HG03039 (cell line): ENCODE measurements around the gene CNKSR1.

Experiments
- ATAC-seq: cut with Tn5 transposase; IDR thresholded peaks from one replicate; pipeline ENCODE4 v1.9.1; 2021; ENCODE audit warnings: mild to moderate bottlenecking, moderate library complexity; ENCODE audit not compliant: unreplicated experiment

The CNKSR1 gene

GRCh38 chr1:26182383-26182696 lies 5.0 kb downstream of the CNKSR1 start:
- no peak for ATAC-seq

DNA sequence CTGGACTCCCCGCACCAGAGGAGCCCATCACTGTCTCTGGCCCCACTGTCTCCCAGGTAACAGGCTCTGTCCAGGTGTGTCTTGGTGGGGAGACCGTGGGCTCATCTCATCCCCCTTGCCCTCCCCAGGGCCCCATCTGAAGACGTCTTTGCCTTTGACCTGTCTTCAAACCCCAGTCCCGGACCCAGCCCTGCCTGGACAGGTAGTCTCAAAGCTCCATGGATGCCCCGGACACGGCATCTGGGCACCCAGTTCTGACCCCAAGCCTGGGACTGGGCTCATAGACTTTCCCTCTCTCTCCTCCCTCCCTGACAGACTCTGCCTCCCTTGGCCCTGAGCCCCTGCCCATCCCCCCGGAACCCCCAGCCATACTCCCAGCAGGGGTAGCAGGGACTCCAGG lies 6.8 kb downstream of the CNKSR1 start:
- no peak for ATAC-seq

GRCh38 chr1:26184883-26185282 lies 7.6 kb downstream of the CNKSR1 start:
- ATAC-seq, result no peak

DNA sequence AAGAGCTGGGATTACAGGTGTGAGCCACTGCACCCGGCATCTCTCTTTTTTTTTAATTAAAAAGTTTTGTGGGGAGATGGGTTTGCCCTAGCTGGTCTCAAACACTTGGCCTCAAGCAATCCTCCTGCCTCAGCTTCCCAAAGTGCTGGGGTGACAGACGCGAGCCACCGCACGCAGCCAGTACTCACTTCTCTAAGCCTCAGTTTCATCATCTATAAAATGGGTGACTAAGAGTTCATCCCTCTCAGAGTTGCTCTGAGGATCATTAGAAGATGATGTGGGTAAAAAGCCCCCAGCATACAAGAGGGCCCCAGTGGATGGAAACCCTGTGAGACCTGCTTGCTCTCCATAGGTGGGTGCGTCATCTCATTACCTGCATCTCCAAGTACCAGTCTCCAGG lies 10.6 kb downstream of the CNKSR1 start:
- ATAC-seq, result no peak

- no peak for ATAC-seq
Observed at GRCh38 chr1:26188477-26188876, 11.2 kb downstream of the CNKSR1 start.

DNA sequence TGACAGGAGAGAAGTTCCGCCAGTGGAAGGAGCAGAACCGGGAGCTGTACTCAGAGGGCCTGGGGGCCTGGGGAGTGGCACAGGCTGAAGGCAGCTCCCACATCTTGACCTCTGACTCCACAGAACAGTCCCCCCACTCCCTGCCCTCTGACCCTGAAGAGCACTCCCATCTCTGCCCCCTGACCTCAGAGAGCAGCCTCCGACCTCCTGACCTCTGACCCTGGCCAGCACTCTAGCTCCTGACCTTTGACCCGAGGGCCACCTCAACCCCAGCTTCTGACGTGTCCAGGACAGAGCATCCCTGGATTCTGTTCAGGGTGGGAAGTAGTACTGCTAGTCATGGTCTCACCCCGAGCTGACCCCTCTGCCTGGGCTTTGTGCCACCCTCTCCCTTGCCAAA lies 12.0 kb downstream of the CNKSR1 start:
- no peak for ATAC-seq

DNA sequence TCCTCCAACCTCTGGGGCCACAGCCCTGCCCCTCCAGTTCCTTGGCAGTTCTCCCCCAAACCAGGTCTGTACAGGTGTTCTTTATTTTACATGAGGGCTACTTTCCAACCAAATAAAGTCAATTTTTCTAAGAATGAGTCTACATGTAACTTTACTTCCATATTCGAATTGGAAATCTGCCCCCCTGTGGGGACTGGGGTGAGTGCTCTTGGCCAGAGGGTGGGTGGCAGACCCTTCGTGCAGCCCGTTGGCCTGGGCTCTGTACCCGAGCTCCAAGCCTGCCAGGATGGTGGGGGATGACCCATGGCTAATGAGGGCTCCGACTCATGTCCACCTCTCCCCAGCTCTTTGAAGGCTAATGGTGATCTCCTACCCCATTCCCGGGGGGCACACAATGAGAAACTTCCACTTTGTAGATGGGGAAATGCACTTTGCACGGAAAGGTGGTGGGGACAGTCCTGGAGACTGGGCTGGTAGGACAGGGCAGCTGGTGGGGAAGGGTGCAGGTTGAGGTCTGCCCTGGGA lies 12.5 kb downstream of the CNKSR1 start:
- ATAC-seq, result no peak

- ATAC-seq, result no peak
Observed at GRCh38 chr1:26190373-26190987, 13.2 kb downstream of the CNKSR1 start, which contains the start of gene CATSPER4. TSS of gene CATSPER4 (plus strand) at chr1:26190602. CDS start at chr1:26190628, 26 bp downstream.

DNA sequence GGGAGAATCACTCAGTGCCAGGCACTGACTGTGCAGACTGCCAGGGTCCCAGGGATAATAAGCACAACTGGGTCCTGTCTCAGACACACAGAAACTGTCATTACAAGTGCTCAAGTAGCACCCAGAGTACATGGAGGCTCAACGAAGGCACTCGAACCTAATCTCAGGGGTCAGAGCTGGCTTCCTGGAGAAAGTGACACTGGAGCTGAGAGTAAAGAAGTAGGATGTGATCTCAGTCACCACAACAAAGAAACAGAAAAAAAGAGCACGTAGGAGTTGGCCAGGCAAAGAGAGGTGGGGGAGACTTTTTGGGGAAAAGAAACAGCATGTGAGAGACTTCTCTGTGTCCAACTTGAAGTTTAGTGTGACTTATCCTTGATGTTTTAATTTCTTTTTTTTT lies 14.4 kb downstream of the CNKSR1 start:
- no peak for ATAC-seq

DNA sequence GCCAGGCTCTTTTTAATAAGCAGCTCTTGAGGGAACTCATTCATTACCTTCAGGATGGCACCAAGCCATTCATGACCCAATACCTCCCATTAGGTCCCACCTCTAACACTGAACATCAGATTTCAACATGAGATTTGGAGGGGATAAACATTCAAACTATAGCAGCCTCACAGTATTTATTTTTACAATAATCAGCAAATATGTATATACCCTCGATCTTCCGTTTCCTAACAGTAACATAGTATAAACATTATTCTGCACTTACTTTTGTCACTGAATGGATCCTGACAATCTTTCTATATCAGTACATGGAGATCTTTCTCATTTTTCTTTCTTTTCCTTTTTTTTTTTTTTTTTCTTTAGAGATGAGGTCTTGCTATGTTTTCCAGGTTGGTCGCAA lies 18.5 kb downstream of the CNKSR1 start:
- no peak for ATAC-seq

GRCh38 chr1:26197301-26197700 lies 20.0 kb downstream of the CNKSR1 start:
- ATAC-seq, result no peak

DNA sequence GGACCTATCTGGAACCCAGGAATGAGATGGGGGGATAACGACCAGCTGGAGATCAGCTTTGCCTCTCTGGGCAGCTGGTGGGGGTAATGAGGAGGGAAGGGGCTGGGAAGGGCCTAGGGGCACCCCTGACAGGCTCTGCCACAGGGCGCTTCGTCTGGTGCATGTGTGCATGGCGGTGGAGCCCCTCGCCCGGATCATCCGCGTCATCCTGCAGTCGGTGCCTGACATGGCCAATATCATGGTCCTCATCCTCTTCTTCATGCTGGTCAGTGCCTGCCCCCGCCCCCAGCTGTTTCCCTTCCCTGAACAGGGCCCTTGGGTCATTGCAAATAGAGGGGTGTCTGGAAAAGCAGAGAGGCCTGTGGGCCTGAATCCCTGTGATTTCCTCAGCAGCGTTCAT lies 20.5 kb downstream of the CNKSR1 start:
- ATAC-seq, result no peak

DNA sequence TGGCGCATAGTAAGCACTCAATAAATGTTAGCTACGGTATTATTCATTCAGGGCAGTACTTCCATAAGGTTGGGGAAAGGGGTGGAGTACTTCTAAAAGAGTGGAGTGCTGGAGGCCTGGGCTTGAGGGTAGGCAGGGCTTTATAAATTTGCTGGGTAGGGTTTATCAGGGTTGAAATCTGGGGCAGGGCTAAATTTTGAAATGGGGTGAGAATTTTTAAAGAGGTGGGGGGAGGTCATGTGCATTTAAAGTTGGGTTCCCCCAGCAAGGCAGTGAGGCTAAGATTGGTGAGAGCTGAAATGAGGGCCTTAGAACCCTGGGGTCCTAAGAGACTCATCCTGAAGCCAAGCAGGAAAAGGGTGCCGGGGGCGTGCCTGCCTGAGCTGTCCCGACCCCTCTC lies 23.1 kb downstream of the CNKSR1 start:
- ATAC-seq, result no peak

- no peak for ATAC-seq
Observed at GRCh38 chr1:26203642-26204318, 26.5 kb downstream of the CNKSR1 start.

- no peak for ATAC-seq
Observed at GRCh38 chr1:26210147-26210870, 33.0 kb downstream of the CNKSR1 start.

DNA sequence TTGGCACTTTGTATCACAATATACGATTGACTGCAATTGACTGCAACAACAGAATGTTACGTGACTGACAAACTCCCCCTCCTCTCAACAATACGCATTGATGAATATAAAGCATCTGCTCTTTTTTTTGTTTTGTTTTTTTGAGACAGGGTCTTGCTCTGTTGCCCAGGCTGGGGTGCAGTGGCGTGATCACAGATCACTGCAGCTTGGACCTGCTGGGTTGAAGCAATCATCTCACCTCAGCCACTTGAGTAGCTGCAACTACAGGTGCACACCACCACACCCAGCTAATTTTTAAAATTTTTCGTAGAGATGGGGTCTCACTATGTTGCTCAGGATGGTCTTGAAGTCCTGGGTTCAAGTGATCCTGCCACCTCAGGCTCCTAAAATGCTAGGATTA lies 35.4 kb downstream of the CNKSR1 start:
- ATAC-seq, result no peak

DNA sequence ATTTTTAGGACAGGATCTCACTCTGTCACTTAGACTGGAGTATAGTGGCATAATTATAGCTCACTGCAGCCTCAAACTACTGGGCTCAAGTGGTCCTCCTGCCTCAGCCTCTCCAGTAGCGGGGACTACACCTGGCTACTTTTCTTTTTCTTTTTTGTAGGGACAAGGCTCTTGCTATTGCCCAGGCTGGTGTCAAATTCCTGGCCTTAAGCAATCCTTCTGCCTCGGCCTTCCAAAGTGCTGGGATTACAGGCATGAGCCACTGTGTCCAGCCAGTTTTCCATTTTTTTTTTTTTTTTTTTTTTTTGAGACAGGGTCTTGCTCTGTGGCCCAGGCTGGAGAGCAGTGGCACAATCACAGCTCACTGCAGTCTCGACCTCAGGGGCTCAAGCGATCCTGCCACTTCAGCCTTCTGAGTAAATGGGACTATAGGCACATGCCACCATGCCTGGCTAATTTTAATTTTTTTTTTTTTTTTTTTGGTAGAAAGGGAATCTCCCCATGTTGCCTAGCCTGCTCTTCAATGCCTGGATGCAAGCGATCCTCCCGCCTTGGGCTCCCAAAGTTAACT lies 36.1 kb downstream of the CNKSR1 start:
- no peak for ATAC-seq

DNA sequence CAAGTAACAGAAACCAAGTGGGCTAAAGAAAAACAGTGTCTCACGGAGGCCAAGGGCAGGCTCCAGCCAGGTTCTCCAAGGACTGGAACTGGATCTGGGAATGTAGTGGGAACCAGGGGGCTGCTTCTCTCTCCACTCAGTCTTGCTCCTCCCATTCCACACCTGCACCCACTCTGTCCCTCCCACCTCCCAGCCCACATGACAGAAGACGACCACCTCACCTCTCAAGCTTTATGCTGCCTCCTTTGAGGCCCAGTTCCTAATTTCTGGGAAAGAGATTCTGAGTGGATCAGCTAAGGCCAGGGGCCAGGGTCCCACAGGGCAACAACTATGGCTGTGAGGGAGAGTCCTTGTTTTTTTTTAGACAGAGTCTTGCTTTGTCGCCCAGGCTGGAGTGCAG lies 38.0 kb downstream of the CNKSR1 start:
- ATAC-seq, result no peak

DNA sequence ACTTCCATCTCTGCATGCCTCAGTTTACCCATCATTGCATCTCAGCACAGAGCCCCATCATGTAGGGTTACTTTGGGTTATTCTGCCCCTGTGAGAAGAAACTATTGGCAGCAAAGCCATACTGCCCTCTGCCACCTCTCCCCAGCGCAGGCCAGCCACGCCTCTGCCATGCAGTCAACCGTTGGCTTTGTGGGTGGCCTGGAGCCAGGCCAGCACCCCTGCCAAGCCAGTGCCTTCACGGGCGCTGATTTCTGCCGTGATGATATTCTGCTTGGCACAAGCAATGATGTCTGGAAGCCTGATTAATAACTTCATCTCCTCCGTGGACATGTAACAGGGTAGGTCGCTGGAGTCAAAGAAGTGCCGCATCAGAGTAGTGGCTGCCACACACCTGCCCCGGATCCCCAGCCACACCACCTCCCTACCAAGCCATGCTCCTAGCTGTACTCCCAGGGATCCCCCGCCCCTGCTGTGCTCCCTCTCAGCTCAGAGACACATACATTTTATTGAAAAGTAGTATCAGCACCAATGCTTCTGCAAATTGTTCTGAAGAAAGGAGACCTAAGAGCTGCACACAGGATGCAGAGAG lies 41.7 kb downstream of the CNKSR1 start:
- ATAC-seq, result no peak

DNA sequence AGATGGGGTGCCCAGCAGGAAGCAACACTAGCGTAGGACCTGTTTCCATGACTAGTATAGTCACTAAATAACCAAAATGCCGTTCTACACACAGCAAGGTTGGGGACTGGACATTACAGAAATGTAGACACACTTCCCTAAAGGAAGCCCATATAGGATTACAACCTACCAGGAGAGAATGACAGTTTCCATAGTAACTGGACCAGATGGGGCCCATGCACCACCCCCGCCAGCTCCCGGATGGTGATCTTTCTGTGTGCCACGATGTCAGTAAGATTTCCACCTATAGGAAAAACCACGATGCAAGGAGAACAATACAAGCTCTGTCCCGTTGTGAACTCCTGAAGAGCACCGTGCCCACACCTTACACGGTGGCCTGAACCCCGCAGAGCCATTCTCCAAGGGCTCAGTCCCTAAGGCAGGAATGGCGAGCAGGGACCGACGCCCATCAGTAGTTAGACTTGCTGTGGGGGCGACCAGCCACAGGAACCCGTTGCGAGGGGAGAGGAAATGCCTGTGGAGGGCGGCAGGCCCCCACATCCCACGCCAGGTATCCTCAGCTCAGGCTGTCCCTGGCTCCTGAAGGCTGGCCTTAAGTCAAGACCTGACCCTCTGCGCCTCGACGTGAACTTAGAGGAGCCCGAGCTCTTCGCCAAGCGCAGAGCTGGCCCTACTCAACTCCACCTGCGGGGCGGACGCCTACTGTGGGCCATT lies 43.1 kb downstream of the CNKSR1 start:
- no peak for ATAC-seq

- no peak for ATAC-seq
Observed at GRCh38 chr1:26221094-26221493, 43.8 kb downstream of the CNKSR1 start.
